Left lung (tissue), 10 donors: ENCODE results near the gene KRT38. TPM values are rescaled to one million over a fixed set of nuclear protein-coding genes. Genes with fewer than 3 reads are reported as not detected.

Source experiments
- ATAC-seq: fragments of 200-7000 bp; cut with Tn5 transposase; one replicate; pipeline ENCODE4 v1.9.1; 2020; ENCODE audit warnings: moderate library complexity
- DNase-seq, 4 donors: peaks; one replicate each; pipeline ENCODE4 v3.0.0-alpha.2; 2013 to 2020
- H3K27ac ChIP-seq, 2 donors: fragments of 200-600 bp; sonication (generic) in 1 of 2; one replicate each; pipeline versions ENCODE4 v1.5.0 to v1.8.0; 2020 to 2021
- H3K27me3 ChIP-seq, 2 donors: fragments of 200-600 bp; sonication (generic) in 1 of 2; one replicate each; pipeline versions ENCODE4 v1.5.0 to v1.8.0; 2020 to 2021
- H3K36me3 ChIP-seq, 2 donors: fragments of 200-600 bp; sonication (generic) in 1 of 2; one replicate each; pipeline versions ENCODE4 v1.5.0 to v1.8.0; 2020 to 2021
- H3K4me1 ChIP-seq, 2 donors: fragments of 200-600 bp; one replicate each; pipeline ENCODE4 v1.8.0; 2021
- H3K4me3 ChIP-seq, 2 donors: fragments of 200-600 bp; sonication (generic) in 1 of 2; one replicate each; pipeline versions ENCODE4 v1.5.0 to v1.8.0; 2020 to 2021; ENCODE audit warnings: mild to moderate bottlenecking in 1 of 2
- H3K9me3 ChIP-seq, 2 donors: fragments of 200-600 bp; sonication (generic) in 1 of 2; one replicate each; pipeline versions ENCODE4 v1.5.0 to v1.8.0; 2020 to 2021
- intact Hi-C, 2 donors: fragments of 100-400 bp; cut with DNase I; formaldehyde crosslinking; loops; one replicate each; pipeline versions ENCODE4 v1.11.2 to v1.14.2; 2022
- polyA plus RNA-seq, 6 donors: library from polyadenylated mRNA; unstranded; fragments of 120-200 nt; gene quantifications; one replicate each; pipeline ENCODE4 v1.2.1, GENCODE V29; 2013; ENCODE audit not compliant: insufficient read length in 6 of 6
- total RNA-seq, 2 donors: library from RNA; stranded (reverse); fragmentation: NEBNext Ultra II Directional; extraction: Animal tissue kit (Norgen Biotek cat#: 25700); gene quantifications; one replicate each; pipeline ENCODE4 v1.2.1, GENCODE V29; 2021
- TF ChIP-seq, protein P1 (sequence below), 2 donors: fragments of 200-600 bp; sonication (generic) in 1 of 2; IDR thresholded peaks; one replicate each; pipeline versions ENCODE4 v1.5.0 to v1.8.0; 2021; ENCODE audit warnings: antibody characterized with exemption in 2 of 2
- donor health status: DM: no; HTN: yes; CAD: no.
- donor health status: DM: no; HTN: no; CAD: no.

Gene KRT38
- total and polyA plus RNA-seq, 8 donors, result not detected

DNA sequence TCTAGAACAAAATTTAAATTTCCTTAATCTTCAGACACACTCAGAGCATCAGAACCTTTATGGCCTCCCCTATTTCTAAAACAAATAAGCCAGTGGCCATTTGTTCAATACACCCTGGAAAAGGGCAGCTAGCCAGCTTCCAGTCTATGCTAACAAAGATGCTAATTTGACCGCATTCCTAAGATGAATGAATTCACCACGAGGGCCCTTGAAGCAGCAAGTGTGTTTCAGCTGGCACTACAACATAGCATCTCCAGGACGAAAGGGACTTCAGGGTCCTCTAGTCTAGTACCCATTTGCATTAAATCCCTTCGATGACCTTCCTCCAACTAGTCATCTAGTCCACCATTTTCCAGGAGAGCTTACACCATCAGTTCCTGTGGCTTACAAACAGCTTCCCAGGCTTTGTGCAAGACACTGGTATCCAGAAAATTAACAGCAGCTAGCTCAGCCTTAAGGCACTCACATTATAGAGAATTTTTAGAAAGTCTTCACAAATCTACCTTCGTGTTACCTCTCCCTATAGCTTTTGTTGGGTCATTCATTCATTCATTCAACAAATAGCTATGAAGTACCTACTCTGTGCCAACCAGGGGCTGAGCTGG is 27.3 kb downstream of the KRT38 start:
- TF ChIP-seq, protein P1, sequence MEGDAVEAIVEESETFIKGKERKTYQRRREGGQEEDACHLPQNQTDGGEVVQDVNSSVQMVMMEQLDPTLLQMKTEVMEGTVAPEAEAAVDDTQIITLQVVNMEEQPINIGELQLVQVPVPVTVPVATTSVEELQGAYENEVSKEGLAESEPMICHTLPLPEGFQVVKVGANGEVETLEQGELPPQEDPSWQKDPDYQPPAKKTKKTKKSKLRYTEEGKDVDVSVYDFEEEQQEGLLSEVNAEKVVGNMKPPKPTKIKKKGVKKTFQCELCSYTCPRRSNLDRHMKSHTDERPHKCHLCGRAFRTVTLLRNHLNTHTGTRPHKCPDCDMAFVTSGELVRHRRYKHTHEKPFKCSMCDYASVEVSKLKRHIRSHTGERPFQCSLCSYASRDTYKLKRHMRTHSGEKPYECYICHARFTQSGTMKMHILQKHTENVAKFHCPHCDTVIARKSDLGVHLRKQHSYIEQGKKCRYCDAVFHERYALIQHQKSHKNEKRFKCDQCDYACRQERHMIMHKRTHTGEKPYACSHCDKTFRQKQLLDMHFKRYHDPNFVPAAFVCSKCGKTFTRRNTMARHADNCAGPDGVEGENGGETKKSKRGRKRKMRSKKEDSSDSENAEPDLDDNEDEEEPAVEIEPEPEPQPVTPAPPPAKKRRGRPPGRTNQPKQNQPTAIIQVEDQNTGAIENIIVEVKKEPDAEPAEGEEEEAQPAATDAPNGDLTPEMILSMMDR (IDR thresholded peaks at IDR 0.05), result no peak
- Histone ChIP-seq H3K4me3 (no peak overlapping the region), H3K27me3 (no peaks in the 10 kb centered on the region), H3K4me1 (no peaks in the 10 kb centered on the region), H3K9me3 (no peaks in the 10 kb centered on the region), H3K36me3 (no peaks in the 10 kb centered on the region), H3K27ac (no peak overlapping the region)
- intact Hi-C loops, result no loop called here
- peak in 3 of 4 donors; percentile 14 to 47 (median 33) for DNase-seq
- ATAC-seq, result peak; percentile 82

DNA sequence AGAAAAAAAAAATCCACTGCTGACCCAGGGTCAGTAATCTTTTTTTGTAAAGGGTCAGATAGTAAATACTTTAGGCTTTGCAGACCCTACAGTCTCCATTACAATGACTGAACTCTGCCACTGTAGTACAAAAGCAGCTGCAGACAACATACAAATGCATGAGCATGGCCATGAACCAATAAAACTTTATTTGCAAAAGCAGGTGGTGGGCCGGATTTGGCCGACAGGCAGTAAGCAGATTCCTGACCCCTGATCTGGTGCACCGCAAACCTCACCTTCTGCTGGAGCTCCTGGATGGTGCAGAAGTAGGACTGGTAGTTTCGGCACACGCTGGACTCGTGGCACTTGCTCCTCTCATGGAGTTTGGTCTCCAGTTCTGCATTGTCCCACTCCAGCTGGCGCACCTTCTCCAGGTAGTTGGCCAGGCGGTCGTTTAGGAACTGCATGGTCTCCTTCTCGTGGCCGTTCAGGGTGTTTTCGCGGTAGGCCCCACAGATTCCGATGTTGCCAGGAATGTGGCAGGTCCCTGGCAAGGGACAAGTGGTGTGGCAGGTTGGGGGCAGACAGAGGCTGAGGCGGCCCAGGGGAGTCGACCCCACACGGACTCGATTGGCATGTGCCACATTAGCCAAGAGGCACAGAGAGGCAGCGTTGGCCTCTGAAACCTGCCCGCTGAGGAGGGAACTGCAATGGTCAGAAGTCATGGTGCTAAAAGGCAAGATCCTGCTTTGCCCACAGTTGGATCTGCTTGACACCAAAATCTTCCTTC is 29.5 kb downstream of the KRT38 start:
- intact Hi-C loops, result no loop called here
- Histone ChIP-seq H3K4me1 (no peaks in the 10 kb centered on the region), H3K27me3 (no peaks in the 10 kb centered on the region), H3K9me3 (no peaks in the 10 kb centered on the region), H3K4me3 (no peak overlapping the region), H3K36me3 (no peaks in the 10 kb centered on the region), H3K27ac (no peak overlapping the region)
- TF ChIP-seq, protein P1 (IDR thresholded peaks at IDR 0.05), result no peak
- ATAC-seq, result no peak
- DNase-seq, result peak in 1 of 4 donors; percentile 63

DNA sequence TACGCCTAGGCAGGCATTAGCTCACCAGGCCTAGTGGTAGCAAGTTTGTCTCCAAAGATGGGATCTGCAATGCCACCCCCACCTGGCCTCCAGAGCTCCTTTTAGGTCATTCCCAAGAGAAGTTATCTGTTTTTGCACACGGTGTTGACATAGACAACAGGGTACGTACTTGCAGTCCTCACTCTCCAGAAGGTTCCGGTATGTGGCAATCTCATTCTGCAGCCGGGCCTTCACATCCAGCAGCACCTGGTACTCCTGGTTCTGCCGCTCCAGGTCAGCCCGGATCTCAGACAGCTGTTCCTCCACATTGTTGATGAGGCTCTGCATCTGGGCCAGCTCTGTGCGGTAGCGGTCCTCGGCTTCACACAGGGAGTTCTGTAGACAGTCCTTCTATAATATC is 33.6 kb downstream of the KRT38 start:
- ATAC-seq (no peak), DNase-seq (no peak)
- TF ChIP-seq, protein P1 (IDR thresholded peaks at IDR 0.05), result no peak

DNA sequence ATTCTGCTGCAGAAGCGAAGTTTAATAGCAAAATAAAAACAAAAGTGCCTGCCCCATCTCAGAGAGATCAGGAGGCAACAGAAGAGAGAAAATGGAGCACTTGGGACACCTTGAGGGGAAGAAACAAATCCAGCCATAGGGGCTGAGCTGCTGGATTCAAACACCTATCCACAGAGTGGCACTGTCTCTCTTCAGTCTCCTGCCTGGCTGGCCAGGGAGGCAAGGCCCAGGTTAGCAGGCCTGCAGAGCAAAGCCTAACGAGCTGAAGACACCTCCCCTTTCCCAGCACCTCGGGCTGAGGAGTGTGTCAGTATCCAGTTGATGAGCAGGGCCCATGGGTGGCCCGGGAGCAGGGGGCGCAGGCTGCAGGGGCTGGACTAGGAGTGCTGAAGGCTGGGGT is 34.6 kb downstream of the KRT38 start:
- peak; percentile 20 for ATAC-seq
- Histone ChIP-seq H3K4me3 (no peak overlapping the region), H3K4me1 (peaks cover 0 to 4% of the 10 kb centered on the region in 2 donors), H3K27me3 (no peaks in the 10 kb centered on the region), H3K9me3 (no peaks in the 10 kb centered on the region), H3K27ac (no peak overlapping the region), H3K36me3 (no peaks in the 10 kb centered on the region)
- no peak for DNase-seq
- TF ChIP-seq, protein P1 (IDR thresholded peaks at IDR 0.05), result no peak
- intact Hi-C loops, result no loop called here

More for the DNA sequence above, 33.6 kb downstream of the KRT38 start:
- Histone ChIP-seq H3K27me3 (no peaks in the 10 kb centered on the region), H3K9me3 (no peaks in the 10 kb centered on the region), H3K27ac (no peak overlapping the region), H3K4me1 (peaks cover 0 to 4% of the 10 kb centered on the region in 2 donors), H3K4me3 (no peak overlapping the region), H3K36me3 (no peaks in the 10 kb centered on the region)
- intact Hi-C loops, result no loop called here

DNA sequence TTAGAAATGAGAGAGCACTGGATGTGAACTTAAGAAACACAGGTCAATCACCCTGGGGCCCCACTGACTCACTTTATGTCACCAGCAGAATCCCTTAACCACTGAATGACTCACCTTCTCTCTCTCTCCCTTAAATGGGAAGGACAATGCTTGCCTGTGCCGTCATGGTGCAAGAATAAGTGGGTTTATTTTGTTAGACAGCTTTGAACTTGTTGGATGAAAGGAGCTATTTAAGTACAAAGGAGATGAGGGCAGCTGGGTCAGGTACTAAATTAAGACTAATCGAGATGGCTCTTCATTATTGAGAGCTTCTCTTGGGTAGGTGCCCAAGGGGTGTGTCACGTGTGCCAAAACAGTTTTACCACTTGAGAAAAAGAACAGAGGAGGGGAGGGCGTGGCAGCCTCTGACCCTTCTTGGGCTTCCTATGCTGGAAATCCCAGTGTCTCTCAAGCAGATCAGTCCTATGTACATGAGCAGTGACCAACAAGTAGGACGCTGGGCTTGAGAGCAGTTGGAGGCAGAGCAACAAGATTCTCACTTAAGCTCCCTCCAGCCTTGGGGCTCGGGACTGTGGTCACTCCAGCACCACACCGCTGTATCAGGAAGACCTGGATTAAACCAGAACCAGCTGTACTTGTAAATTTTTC is 36.6 kb downstream of the KRT38 start:
- ATAC-seq, result peak; percentile 90
- Histone ChIP-seq H3K27ac (no peak overlapping the region), H3K4me1 (peaks cover 0 to 4% of the 10 kb centered on the region in 2 donors), H3K27me3 (no peaks in the 10 kb centered on the region), H3K9me3 (no peaks in the 10 kb centered on the region), H3K4me3 (no peak overlapping the region), H3K36me3 (no peaks in the 10 kb centered on the region)
- DNase-seq, result no peak
- TF ChIP-seq, protein P1 (IDR thresholded peaks at IDR 0.05), result no peak
- intact Hi-C loops, result no loop called here
